ENCODE data around the gene WWOX. TPM values are rescaled to one million over a fixed set of nuclear protein-coding genes. Genes with fewer than 3 reads are reported as not detected.

WWOX gene
- total RNA-seq, 1 donor from 2014 or later: 8.9 TPM

GRCh38 chr16:78154729-78155461 lies 55.4 kb downstream of the WWOX start:
- intact Hi-C loops (cut with micrococcal nuclease): no loop called here
- H3K4me3 ChIP-seq: no peak overlapping the region
- no peak for TF ChIP-seq CTCF (IDR thresholded peaks at IDR 0.05; ENCODE audit: borderline replicate concordance)
- no peaks in the 10 kb centered on the region for H3K4me1 ChIP-seq
- H3K36me3 ChIP-seq: no peaks in the 10 kb centered on the region
- H3K27me3 ChIP-seq (ENCODE audit: low read depth): no peaks in the 10 kb centered on the region
- H3K27ac ChIP-seq (replicated peaks): no peak overlapping the region
- DNase-seq: no peak
- peaks cover 13% of the 10 kb centered on the region for H3K9me3 ChIP-seq (replicated peaks)

GRCh38 chr16:78155791-78156345 lies 56.4 kb downstream of the WWOX start:
- intact Hi-C loops (cut with micrococcal nuclease): no loop called here
- no peaks in the 10 kb centered on the region for H3K36me3 ChIP-seq
- no peaks in the 10 kb centered on the region for H3K4me1 ChIP-seq
- peaks cover 23% of the 10 kb centered on the region for H3K9me3 ChIP-seq (replicated peaks)
- no peak overlapping the region for H3K4me3 ChIP-seq
- TF ChIP-seq CTCF (IDR thresholded peaks at IDR 0.05; ENCODE audit: borderline replicate concordance): no peak
- DNase-seq: no peak
- H3K27me3 ChIP-seq (ENCODE audit: low read depth): no peaks in the 10 kb centered on the region
- no peak overlapping the region for H3K27ac ChIP-seq (replicated peaks)

GRCh38 chr16:78161023-78161729 lies 61.7 kb downstream of the WWOX start:
- intact Hi-C loops (cut with micrococcal nuclease): no loop called here
- Histone ChIP-seq H3K4me3 (no peak overlapping the region), H3K4me1 (no peaks in the 10 kb centered on the region), H3K27me3 (ENCODE audit: low read depth) (no peaks in the 10 kb centered on the region), H3K27ac (replicated peaks) (no peak overlapping the region), H3K9me3 (replicated peaks) (peaks cover 31% of the 10 kb centered on the region), H3K36me3 (peaks cover 3% of the 10 kb centered on the region)
- TF ChIP-seq CTCF (IDR thresholded peaks at IDR 0.05; ENCODE audit: borderline replicate concordance): no peak
- DNase-seq: no peak

- intact Hi-C loops (cut with micrococcal nuclease): no loop called here
- no peak for DNase-seq
- Histone ChIP-seq H3K9me3 (replicated peaks) (peaks cover 27% of the 10 kb centered on the region), H3K36me3 (peaks cover 3% of the 10 kb centered on the region), H3K4me3 (no peak overlapping the region), H3K4me1 (no peaks in the 10 kb centered on the region), H3K27ac (replicated peaks) (no peak overlapping the region), H3K27me3 (ENCODE audit: low read depth) (no peaks in the 10 kb centered on the region)
- no peak for TF ChIP-seq CTCF (IDR thresholded peaks at IDR 0.05; ENCODE audit: borderline replicate concordance)
Observed at GRCh38 chr16:78163772-78164670, 64.6 kb downstream of the WWOX start.

GRCh38 chr16:78170494-78170933 lies 71.1 kb downstream of the WWOX start:
- H3K27ac ChIP-seq (replicated peaks): no peak overlapping the region
- intact Hi-C loops (cut with micrococcal nuclease): no loop called here
- no peak overlapping the region for H3K4me3 ChIP-seq
- H3K27me3 ChIP-seq (ENCODE audit: low read depth): no peaks in the 10 kb centered on the region
- no peaks in the 10 kb centered on the region for H3K9me3 ChIP-seq (replicated peaks)
- no peak for DNase-seq
- no peaks in the 10 kb centered on the region for H3K4me1 ChIP-seq
- no peaks in the 10 kb centered on the region for H3K36me3 ChIP-seq
- no peak for TF ChIP-seq CTCF (IDR thresholded peaks at IDR 0.05; ENCODE audit: borderline replicate concordance)

All from left ventricle myocardium inferior (tissue), 1 donor.